Aorta (tissue), 5 donors: Measurements from ENCODE around the gene AQR. TPM values are rescaled to one million over a fixed set of nuclear protein-coding genes. Genes with fewer than 3 reads are reported as not detected.
"Not testable (repeated sequence)": the region's sequence is repeated elsewhere in the genome, so short reads cannot be mapped to it uniquely, and the experiment has no call there.

ENCODE experiments used
- ATAC-seq: fragments of 200-7000 bp; cut with Tn5 transposase; one replicate; pipeline ENCODE4 v1.9.1; 2022; ENCODE audit warnings: moderate library complexity; ENCODE audit not compliant: low FRiP score
- DNase-seq, 2 donors: peaks; one replicate each; pipeline ENCODE4 v3.0.0-alpha.2; 2020
- H3K27ac ChIP-seq, 2 donors: one replicate each; pipeline ENCODE4 v1.5.1; 2013; ENCODE audit warnings: low read length in 2 of 2, mild to moderate bottlenecking in 2 of 2, moderate library complexity in 2 of 2, control low read depth in 1 of 2, inconsistent platforms in 1 of 2, low read depth in 1 of 2
- H3K27me3 ChIP-seq, 2 donors: one replicate each; pipeline ENCODE4 v1.6.1; 2013; ENCODE audit warnings: control low read depth in 1 of 2, low read length in 1 of 2, mild to moderate bottlenecking in 1 of 2, moderate library complexity in 1 of 2; ENCODE audit not compliant: insufficient read depth in 2 of 2, control insufficient read depth in 1 of 2
- H3K36me3 ChIP-seq, 2 donors: one replicate each; pipeline ENCODE4 v1.6.1; 2013; ENCODE audit warnings: control low read depth in 1 of 2, low read length in 1 of 2, mild to moderate bottlenecking in 1 of 2; ENCODE audit not compliant: insufficient read depth in 2 of 2, control insufficient read depth in 1 of 2
- H3K4me1 ChIP-seq, 2 donors: one replicate each; pipeline ENCODE4 v1.6.1; 2013; ENCODE audit warnings: low read length in 2 of 2, control low read depth in 1 of 2, mild to moderate bottlenecking in 1 of 2, moderate library complexity in 1 of 2; ENCODE audit not compliant: insufficient read depth in 2 of 2, control insufficient read depth in 1 of 2
- H3K4me3 ChIP-seq, 2 donors: one replicate each; pipeline ENCODE4 v1.5.1; 2013; ENCODE audit warnings: low read length in 2 of 2, control low read depth in 1 of 2, mild to moderate bottlenecking in 1 of 2
- H3K9me3 ChIP-seq: one replicate; pipeline ENCODE4 v1.6.1; 2013; ENCODE audit warnings: mild to moderate bottlenecking, low read length; ENCODE audit not compliant: control insufficient read depth
- WGBS, 2 donors: extraction: QIAGEN DNeasy Blood & Tissue Kit; methylation state at CpG; one replicate each; pipeline ENCODE4 v1.1.7; 2013; 5-methylcytosine and 5-hydroxymethylcytosine counted together
- intact Hi-C, 2 donors: fragments of 100-400 bp; cut with DNase I; formaldehyde crosslinking; loops; one replicate each; pipeline versions ENCODE4 v1.14.2 to v1.15.0; 2022
- polyA plus RNA-seq, 2 donors: library from polyadenylated mRNA; stranded (reverse); fragments of 200-250 nt; gene quantifications; one replicate each; pipeline ENCODE4 v1.2.3, GENCODE V29; 2013
- total RNA-seq, 2 donors: library from RNA; stranded (reverse); fragmentation: NEBNext Ultra II Directional; extraction: Animal tissue kit (Norgen Biotek cat#: 25700); gene quantifications; one replicate each; pipeline ENCODE4 v1.2.1, GENCODE V29; 2021
- donor health status: healthy with polysubstance abuse.
- donor health status: Bipolar disorder and iron deficiency.
- donor health status: DM: no; HTN: no; CAD: no.
- donor health status: DM: no; HTN: no; CAD: no.
- donor health status: DM: yes; HTN: yes; CAD: no.

AQR gene
- total and polyA plus RNA-seq, 4 donors, result 3.8 to 28.9 (median 19.8) TPM

DNA sequence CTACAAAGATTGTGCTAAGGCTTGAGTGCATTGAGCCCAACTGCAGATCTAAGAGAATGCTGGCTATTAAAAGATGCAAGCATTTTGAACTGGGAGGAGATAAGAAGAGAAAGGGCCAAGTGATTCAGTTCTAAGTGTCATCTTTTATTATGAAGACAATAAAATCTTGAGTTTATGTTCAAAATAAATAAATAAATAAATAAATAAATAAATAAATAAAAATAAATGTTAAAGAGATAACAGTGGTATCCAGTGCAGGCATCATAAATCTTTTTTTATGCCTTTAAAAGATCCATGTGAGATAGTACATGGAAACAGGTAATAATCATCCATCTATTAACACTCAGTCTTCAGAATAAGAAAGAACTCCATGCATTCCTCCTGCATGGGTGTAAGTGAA, 26.3 kb downstream of the AQR start:
- H3K9me3 ChIP-seq, intact Hi-C loops, H3K4me3 ChIP-seq, H3K27me3 ChIP-seq, H3K36me3 ChIP-seq, ATAC-seq, H3K4me1 ChIP-seq, DNase-seq, H3K27ac ChIP-seq: not testable (repeated sequence)

DNA sequence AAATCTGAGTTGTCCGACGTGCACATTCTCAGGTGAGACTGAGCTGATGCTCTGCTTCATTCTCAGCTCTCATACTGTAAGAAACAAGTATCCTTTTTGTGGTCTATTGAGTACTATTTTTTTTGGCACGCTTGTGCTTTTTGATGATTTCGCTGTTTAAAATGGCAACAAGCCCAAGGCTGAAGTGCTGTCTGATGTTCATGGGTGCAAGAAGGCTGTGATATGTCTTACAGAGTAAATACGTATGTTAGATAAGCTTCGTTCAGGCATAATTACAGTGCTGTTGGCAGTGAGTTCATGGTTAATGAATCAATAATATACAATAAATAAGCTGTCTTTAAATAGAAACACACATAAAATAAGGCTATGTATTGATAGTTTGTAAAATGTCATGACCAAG, 27.2 kb downstream of the AQR start:
- Histone ChIP-seq H3K4me1 (no peaks in the 10 kb centered on the region), H3K27me3 (no peaks in the 10 kb centered on the region), H3K36me3 (no peaks in the 10 kb centered on the region), H3K4me3 (no peak overlapping the region), H3K27ac (no peak overlapping the region), H3K9me3 (no peaks in the 10 kb centered on the region)
- no peak for ATAC-seq
- no peak for DNase-seq
- 33 to 38% methylated on average over 6 of the region's 6 CpGs for WGBS, 2 donors
- intact Hi-C loops, result no loop called here

DNA sequence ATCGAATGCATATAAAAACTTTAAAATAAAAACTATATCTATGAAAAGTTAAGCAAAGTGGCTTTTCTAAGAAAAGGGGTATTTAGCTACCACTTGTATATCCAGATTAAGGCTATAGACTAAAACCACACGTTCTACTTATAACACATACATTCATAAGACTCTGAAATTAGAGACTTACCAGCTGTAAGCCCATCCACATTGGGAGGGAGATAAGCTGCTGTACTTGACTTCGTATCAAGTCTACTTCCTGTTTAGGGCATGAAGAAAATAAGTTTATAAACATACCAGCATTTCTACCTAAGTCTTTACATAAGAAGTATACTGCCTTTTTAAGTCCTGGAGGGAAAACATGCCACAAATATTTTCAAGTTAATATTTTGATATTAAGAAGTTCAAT, 27.7 kb downstream of the AQR start:
- no peaks in the 10 kb centered on the region for H3K36me3 ChIP-seq
- H3K27me3 ChIP-seq, result no peaks in the 10 kb centered on the region
- no peaks in the 10 kb centered on the region for H3K4me1 ChIP-seq
- no peak overlapping the region for H3K27ac ChIP-seq
- intact Hi-C loops, result no loop called here
- no peak for DNase-seq
- WGBS, 2 donors, result 68% methylated on average over 3 of the region's 3 CpGs
- no peaks in the 10 kb centered on the region for H3K9me3 ChIP-seq
- H3K4me3 ChIP-seq, result no peak overlapping the region
- no peak for ATAC-seq

DNA sequence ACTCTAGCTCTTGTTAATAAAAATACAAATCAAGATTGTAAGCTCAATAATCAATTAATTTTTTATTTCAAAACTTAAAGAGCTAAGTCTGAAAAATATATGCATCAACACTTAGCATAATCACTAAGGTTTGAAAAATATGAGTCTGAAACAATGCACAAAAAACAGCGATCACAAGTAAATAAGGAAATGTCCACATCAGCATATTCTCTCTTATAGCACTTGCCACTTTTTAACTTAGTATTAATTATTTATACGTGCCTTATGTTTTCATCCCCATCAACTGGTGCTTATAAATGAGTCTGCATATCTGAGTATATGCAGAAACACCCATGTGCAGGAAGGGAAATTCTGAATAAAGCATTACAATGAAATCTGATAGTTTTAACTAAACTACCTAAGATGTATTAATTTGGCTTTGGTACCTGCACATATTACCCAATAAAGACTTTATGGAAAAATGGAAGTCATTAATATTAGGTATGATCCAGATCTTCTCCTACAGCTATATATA, 28.3 kb downstream of the AQR start:
- H3K9me3 ChIP-seq, result no peaks in the 10 kb centered on the region
- H3K4me1 ChIP-seq, result no peaks in the 10 kb centered on the region
- no peak overlapping the region for H3K4me3 ChIP-seq
- no peak overlapping the region for H3K27ac ChIP-seq
- H3K27me3 ChIP-seq, result no peaks in the 10 kb centered on the region
- H3K36me3 ChIP-seq, result no peaks in the 10 kb centered on the region
- intact Hi-C loops, result no loop called here
- ATAC-seq, result no peak
- no peak for DNase-seq
- WGBS, 2 donors, result 95 to 96% methylated on average over 2 of the region's 2 CpGs

DNA sequence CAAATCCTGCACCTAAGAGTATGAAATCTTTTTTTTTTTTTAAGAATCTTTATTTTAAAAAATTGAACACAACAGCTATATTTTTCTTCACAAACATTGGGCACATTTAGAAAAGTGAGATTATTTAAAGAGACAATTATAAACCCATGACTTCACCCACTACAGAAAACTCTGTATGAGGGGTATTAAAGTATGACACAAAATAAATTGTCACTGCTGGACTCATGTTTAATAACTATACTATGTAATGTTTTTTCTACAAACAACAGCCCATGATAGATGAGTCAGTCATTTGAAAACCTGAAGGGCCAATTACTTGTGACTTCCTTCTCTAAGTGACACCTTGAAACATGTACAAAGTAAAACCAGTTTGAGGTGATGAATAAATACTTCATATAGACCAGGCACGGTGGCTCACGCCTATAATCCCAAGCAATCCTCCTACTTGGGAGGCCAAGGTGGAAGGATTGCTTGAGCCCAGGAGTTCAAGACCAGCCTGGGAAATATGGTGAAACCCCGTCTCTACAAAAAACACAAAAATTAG, 36.0 kb downstream of the AQR start:
- H3K36me3 ChIP-seq, result peaks cover 0 to 5% of the 10 kb centered on the region in 2 donors
- H3K9me3 ChIP-seq, result no peaks in the 10 kb centered on the region
- H3K4me1 ChIP-seq, result no peaks in the 10 kb centered on the region
- H3K27me3 ChIP-seq, result no peaks in the 10 kb centered on the region
- ATAC-seq (no peak), DNase-seq (no peak)
- H3K4me3 ChIP-seq, result no peak overlapping the region
- intact Hi-C loops, result no loop called here
- H3K27ac ChIP-seq, result no peak overlapping the region
- 69 to 75% methylated on average over 3 of the region's 3 CpGs for WGBS, 2 donors

DNA sequence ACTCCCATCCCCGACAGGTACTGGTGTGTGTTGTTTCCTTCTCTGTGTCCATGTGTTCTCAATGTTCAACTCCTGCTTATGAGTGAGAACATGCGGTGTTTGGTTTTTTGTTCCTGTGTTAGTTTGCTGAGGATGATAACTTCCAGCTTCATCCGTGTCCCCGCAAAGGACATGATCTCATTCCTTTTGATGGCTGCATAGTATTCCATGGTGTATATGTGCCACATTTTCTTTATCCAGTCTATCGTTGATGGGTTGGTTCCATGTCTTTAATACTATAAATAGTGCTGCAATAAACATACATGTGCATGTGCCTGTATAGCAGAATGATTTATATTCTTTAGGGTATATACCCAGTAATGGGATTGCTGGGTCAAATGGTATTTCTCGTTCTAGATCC, 41.2 kb downstream of the AQR start:
- H3K36me3 ChIP-seq, H3K27ac ChIP-seq, H3K4me3 ChIP-seq, H3K9me3 ChIP-seq, H3K4me1 ChIP-seq, ATAC-seq, DNase-seq, intact Hi-C loops, H3K27me3 ChIP-seq: not testable (repeated sequence)
- 97 to 98% methylated on average over 6 of the region's 6 CpGs for WGBS, 2 donors

DNA sequence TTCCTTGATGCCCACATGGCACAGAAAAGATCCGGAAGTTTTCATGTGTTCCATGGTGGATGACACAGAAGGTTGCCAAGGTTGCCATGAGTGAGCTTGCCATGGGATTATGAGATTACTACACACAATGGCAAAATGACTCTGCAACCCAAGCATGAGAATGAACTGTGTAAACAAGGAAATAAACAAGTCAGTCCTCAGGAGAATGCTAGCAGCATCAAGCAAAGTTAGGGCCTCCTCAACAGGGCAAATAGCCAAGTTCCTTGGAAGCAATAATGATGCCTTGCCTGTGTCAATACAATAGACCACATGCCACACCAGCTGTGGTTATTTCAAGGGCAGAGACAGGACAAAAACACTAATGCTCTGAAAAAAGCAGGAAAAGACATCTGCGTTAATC, 41.8 kb downstream of the AQR start:
- Histone ChIP-seq H3K4me1 (no peaks in the 10 kb centered on the region), H3K27me3 (no peaks in the 10 kb centered on the region), H3K9me3 (no peaks in the 10 kb centered on the region), H3K36me3 (peaks cover 5% of the 10 kb centered on the region in 2 donors), H3K27ac (no peak overlapping the region), H3K4me3 (no peak overlapping the region)
- ATAC-seq (no peak), DNase-seq (no peak)
- intact Hi-C loops, result no loop called here
- WGBS, 2 donors, result 89 to 91% methylated on average over 2 of the region's 2 CpGs

DNA sequence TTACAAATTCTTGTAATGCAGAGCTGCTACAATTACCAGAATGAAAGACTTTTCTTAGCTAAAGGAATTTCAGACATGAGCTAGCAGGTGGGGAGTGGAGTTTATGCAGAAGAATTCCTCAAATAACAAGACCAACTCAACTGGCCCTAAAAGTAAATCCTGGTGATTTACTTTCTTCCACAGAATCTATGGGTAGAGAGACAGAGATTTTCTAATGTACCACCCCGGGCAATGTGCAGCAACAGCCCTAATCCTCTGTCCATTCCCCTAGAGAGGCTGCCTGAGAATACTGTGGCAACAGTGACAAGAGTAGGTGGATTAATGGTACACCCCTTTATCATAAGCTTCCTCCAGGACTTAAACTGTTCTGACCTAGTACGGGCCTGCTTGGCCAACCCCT, 55.2 kb downstream of the AQR start:
- H3K27me3 ChIP-seq, result no peaks in the 10 kb centered on the region
- ATAC-seq (no peak), DNase-seq (no peak)
- no peak overlapping the region for H3K4me3 ChIP-seq
- no peak overlapping the region for H3K27ac ChIP-seq
- H3K36me3 ChIP-seq, result peaks cover 0 to 6% of the 10 kb centered on the region in 2 donors
- intact Hi-C loops, result no loop called here
- H3K4me1 ChIP-seq, result no peaks in the 10 kb centered on the region
- H3K9me3 ChIP-seq, result no peaks in the 10 kb centered on the region
- WGBS, 2 donors, result 82 to 85% methylated on average over 2 of the region's 2 CpGs

DNA sequence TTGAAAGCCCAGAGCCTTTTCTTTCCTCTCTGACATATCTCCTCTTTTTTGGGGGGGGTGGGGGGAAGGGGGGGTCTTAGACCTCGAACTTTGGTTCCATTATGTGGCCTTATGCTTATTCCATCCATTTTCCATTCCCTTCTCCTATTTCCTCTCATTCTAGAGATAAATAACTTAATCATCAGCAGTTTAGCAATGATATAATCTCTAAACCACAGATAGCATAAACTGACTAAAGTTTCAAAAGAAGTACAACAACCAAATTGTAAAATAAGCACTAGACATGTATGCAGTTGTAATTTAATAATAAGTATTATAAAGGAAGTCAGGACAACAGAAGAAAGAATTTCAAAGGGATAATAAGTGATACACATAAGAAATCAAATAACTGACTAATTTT, 64.5 kb downstream of the AQR start:
- Histone ChIP-seq H3K4me3 (no peak overlapping the region), H3K27me3 (no peaks in the 10 kb centered on the region), H3K36me3 (peaks cover 3 to 6% of the 10 kb centered on the region in 2 donors), H3K4me1 (peaks cover 0 to 2% of the 10 kb centered on the region in 2 donors), H3K9me3 (no peaks in the 10 kb centered on the region), H3K27ac (no peak overlapping the region)
- ATAC-seq (no peak), DNase-seq (no peak)
- intact Hi-C loops, result no loop called here
- 86 to 94% methylated on average over 1 of the region's 1 CpG for WGBS, 2 donors
